HG03378 (cell line): ENCODE data around the gene TMEM82.
A peak's percentile ranks its signal among the peaks of the same experiment; 100 is the strongest.
"Not testable (repeated sequence)": the region's sequence is repeated elsewhere in the genome, so short reads cannot be mapped to it uniquely, and the experiment has no call there.

ENCODE experiments used
- ATAC-seq: cut with Tn5 transposase; IDR thresholded peaks from one replicate; pipeline ENCODE4 v1.9.1; 2021; ENCODE audit warnings: mild to moderate bottlenecking, moderate library complexity; ENCODE audit not compliant: unreplicated experiment

Gene TMEM82

GRCh38 chr1:15742339-15742801, at the start of gene TMEM82:
Gene TMEM82, plus strand, starts transcription at chr1:15742499. Its CDS starts 61 bp downstream, at chr1:15742560.
- ATAC-seq = no peak

- no peak for ATAC-seq
Observed at GRCh38 chr1:15693371-15693770, 48.9 kb upstream of the TMEM82 start.

GRCh38 chr1:15696956-15697521, 45.3 kb upstream of the TMEM82 start:
- ATAC-seq = peak; percentile 83

GRCh38 chr1:15698201-15698600, 44.1 kb upstream of the TMEM82 start:
- ATAC-seq = no peak

- not testable (repeated sequence) for ATAC-seq
Observed at GRCh38 chr1:15699321-15699720, 43.0 kb upstream of the TMEM82 start.

GRCh38 chr1:15700508-15700907, 41.8 kb upstream of the TMEM82 start:
- ATAC-seq = no peak

- ATAC-seq = no peak
Observed at GRCh38 chr1:15701784-15702183, 40.5 kb upstream of the TMEM82 start.

DNA sequence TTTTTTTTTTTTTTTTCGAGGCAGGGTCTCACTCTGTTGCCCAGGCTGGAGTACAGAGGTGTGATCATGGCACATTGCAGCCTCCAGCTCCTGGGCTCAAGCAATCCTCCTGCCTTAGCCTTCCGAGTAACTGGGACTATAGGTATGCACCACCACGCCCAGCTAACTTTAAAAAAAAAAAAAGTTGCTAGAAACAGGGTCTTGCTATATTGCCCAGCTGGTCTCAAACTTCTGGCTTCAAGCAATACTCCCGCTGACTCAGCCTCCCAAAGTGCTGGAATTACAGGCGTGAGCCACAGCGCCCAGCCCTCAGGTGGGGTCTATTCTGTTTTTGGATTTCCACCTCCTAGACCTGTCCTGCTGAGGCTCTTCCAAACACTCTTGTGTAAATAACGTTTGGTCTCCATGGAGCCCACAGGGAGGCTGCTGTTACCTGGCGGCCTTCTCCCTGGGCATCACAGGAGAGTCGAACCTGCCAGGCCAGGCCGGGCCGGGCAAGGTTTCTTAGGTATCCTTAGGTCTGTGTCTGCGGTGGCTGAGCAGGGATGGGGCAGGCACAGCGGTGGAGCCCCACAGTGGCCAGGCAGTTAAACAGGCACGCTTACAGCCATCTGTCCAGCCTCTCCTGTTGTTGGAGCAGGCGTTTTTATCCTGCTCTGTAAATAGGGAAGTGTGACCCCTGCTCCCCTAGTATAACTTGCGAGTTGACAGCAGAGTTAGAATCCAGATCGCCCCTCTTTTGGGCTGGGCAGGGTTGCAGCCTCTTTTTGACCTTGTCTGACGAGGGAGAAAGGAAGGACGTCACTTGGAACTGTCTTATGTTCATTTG, 39.4 kb upstream of the TMEM82 start:
- ATAC-seq = no peak

- ATAC-seq = no peak
Observed at GRCh38 chr1:15703562-15703961, 38.7 kb upstream of the TMEM82 start.

GRCh38 chr1:15704526-15705183, 37.6 kb upstream of the TMEM82 start:
- ATAC-seq = no peak

- no peak for ATAC-seq
Observed at GRCh38 chr1:15705184-15705566, 37.1 kb upstream of the TMEM82 start.

GRCh38 chr1:15706751-15707150, 35.5 kb upstream of the TMEM82 start:
- no peak for ATAC-seq

DNA sequence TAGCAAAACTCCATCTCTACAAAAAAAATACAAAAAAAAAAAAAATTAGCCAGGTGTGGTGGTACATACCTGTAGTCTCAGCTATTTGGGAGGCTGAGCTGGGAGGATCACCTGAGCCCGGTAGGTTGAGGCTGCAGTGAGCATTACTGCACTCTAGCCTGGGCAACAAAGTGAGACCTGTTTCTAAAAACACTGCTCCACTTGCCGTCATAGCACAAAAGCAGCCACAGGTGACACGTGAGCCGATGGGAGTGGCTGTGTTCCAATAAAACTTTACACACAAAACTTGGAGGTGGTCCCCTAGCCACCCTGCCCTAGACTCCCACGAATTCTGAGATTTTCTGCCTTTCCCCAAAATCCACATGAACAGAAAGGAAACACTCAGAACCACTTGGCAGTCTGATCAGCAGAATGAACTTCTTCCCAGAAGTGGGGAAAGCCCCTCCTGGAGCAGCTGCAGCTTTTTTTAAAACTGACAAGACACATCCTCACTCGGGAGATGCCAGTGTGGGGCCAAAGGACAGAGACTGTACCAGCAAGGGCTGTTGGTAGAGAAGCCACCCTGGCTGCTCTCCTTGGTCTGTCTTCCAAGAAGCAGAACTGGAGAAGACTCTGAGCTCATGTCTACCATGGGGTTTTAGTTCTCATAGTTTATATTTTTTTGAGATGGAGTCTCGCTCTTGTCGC, 34.9 kb upstream of the TMEM82 start:
- ATAC-seq = no peak

DNA sequence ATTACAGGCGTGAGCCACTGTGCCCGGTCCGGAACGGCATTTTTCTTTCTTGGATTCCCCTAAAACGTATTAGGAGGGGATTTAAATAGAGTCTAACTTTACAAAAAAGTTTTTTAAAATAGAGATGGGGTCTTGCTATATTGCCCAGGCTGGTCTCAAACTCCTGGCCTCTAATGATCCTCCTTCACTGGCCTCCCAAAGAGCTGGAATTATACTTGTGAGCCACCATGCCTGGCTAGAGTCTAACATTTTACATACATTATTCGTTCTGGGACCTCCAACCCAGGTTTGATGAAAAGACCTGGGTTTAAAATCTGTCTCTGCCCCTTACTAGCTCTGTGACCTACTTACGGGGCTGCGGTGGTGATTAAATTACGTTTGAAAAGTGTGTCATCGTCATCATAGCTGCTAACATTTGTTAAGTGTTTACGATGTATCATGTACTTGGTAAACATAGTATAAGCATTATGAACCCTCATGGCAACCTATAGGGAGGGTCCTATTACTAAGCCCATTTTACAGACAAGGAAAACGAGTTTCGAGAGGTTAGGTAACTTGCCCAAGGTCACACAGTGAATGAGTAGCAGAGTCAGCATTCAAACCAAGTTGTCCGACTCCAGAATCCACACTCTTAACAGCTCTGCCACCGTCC, 33.7 kb upstream of the TMEM82 start:
- ATAC-seq = no peak

DNA sequence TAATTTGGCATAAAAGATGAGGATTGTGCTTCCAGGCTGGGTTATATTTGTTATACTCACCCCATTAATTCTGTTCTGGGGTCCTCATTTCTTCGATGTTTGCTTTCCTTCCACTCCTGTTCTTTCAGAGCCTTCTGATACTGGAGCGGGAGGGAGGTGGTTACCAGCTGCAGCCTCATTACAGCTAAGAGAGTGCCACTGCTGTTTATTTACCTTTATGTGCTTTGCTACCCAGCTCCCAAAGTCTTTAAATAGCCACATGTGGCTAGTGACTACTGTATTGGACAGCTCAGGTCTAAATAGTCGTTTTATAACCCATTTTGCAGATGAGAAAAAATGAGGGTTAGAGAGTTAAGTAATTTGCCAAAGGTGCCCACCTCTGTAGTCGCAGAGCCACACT, 33.1 kb upstream of the TMEM82 start:
- ATAC-seq = no peak

DNA sequence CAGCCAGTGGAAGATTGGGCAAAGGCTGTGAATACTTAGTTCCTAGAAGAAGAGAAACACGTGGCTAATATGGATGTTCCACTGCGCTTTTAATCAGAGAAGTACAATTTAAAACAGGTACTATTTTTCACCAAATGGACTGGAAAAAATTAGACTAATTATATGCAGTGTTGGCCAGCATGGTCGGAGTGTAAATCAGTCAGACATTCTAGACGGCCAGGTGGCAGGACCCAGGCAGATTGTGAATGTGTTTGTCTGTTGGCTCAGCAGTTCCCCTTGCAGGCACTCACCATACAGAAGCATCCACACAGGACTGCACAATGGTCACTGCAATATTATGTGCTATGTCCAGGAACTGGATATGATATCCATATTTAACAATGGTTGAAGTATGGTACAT, 30.1 kb upstream of the TMEM82 start:
- no peak for ATAC-seq

GRCh38 chr1:15714406-15715136, 27.7 kb upstream of the TMEM82 start:
- no peak for ATAC-seq

DNA sequence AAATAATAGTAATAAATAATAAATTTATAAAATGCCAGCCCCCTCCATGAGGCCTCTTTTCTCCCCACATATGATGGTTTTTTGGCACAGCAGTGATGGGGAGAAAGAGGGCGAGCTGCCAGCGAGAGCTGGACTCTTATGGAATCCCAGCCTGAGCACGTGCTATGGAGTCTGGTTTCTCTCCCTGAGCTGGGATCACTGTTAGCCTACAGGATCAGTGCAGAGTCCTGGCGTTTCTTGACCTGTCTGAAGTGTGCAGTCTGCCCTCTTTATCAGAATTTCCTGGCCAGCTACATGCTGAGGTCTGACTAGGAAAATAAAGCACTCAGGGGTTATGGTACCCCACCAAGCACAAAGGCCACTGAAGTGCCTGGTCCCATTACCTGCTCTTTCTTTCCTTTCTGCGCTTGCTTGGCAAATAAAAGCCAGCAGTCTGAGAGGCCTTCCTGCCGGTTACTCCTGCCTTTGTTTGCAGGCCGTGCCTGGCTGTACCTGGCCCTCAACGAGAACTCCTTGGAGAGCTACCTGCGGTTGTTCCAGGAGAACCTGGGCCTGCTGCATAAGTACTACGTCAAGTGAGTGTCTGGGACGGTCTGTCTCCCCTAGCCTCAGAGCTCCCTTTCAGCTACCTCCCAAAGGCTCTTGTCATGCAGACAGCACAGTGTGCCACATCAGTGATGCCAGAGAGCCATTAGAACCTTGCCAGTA, 24.7 kb upstream of the TMEM82 start:
- no peak for ATAC-seq

- ATAC-seq = no peak
Observed at GRCh38 chr1:15718199-15718601, 24.1 kb upstream of the TMEM82 start.
